GM12878 (cell line): ENCODE results near the gene PRKCZ. TPM values are rescaled to one million over a fixed set of nuclear protein-coding genes. Genes with fewer than 3 reads are reported as not detected.

Experiments used
- ATAC-seq: fragments of 200-7000 bp; cut with Tn5 transposase; 3 replicates; pipeline ENCODE4 v1.9.1; 2020; ENCODE audit warnings: mild to moderate bottlenecking, moderate library complexity
- BruUV-seq: library from RNA; stranded (reverse); fragments of 400-500 nt; replicated peaks from 2 replicates; lab custom pipeline; 2021; lab: Mats Ljungman, UMichigan
- CTCF ChIA-PET: fragments of 300-600 bp; sonication (Branson Sonifier 250); formaldehyde crosslinking; extraction: SDS; loops from one replicate; lab custom pipeline; 2021; ENCODE audit warnings: inconsistent platforms; lab: Yijun Ruan, JAX
- POLR2A ChIA-PET: fragments of 350-600 bp; formaldehyde crosslinking; extraction: SDS; loops from one replicate; lab custom pipeline; 2021; ENCODE audit warnings: inconsistent platforms; lab: Charles Lee
- RAD21 ChIA-PET: fragments of 300-600 bp; sonication (Branson Sonifier 250); formaldehyde crosslinking; loops from one replicate; lab custom pipeline; 2023; ENCODE audit warnings: antibody characterized with exemption; ENCODE audit not compliant: unreplicated experiment; lab: Charles Lee
- SMC1A ChIA-PET: fragments of 300-600 bp; sonication (Branson Sonifier 250); formaldehyde crosslinking; loops from one replicate; lab custom pipeline; 2023; ENCODE audit not compliant: unreplicated experiment, uncharacterized antibody; lab: Charles Lee
- DNase-seq: peaks from one replicate; pipeline ENCODE4 v3.0.0-alpha.2; 2011; ENCODE audit warnings: low read depth, low spot score
- FAIRE-seq: peaks from 3 replicates; lab custom pipeline; 2011; peaks lifted over from hg19 to GRCh38; lab: Jason Lieb, UNC
- H2AFZ ChIP-seq: 2 replicates; pipeline ENCODE4 v1.6.0; 2011; ENCODE audit warnings: low read depth, low read length, control low read depth; ENCODE audit not compliant: control insufficient read depth
- H3K27ac ChIP-seq: 2 replicates; pipeline ENCODE4 v1.5.1; 2011; ENCODE audit warnings: control low read depth; ENCODE audit not compliant: control insufficient read depth, insufficient read depth
- H3K27me3 ChIP-seq, 2 experiments: replicated peaks in 1 of 2; 2 replicates each; pipeline versions ENCODE4 v1.6.0 to v1.6.1; 2011; ENCODE audit warnings: low read length in 1 of 2; ENCODE audit not compliant: control insufficient read depth in 2 of 2, insufficient read depth in 2 of 2
- H3K36me3 ChIP-seq, 2 experiments: 2 replicates each; pipeline ENCODE4 v1.5.1; 2011; ENCODE audit warnings: low read length in 1 of 2; ENCODE audit not compliant: control insufficient read depth in 2 of 2, insufficient read depth in 2 of 2
- H3K4me1 ChIP-seq: 2 replicates; pipeline ENCODE4 v1.6.1; 2011; ENCODE audit warnings: mild to moderate bottlenecking, low read length, moderate library complexity, mixed read lengths; ENCODE audit not compliant: control insufficient read depth, insufficient read depth
- H3K4me2 ChIP-seq: 2 replicates; pipeline ENCODE4 v1.6.0; 2011; ENCODE audit warnings: control low read depth; ENCODE audit not compliant: control insufficient read depth, insufficient read depth
- H3K4me3 ChIP-seq: fragments of 200-600 bp; sonication (generic); 2 replicates; pipeline ENCODE4 v1.5.1; 2016
- H3K79me2 ChIP-seq: 2 replicates; pipeline ENCODE4 v1.6.0; 2011; ENCODE audit warnings: low read length; ENCODE audit not compliant: control insufficient read depth, insufficient read depth
- H3K9ac ChIP-seq: 2 replicates; pipeline ENCODE4 v1.8.0; 2011; ENCODE audit warnings: low read length, control low read depth, mixed read lengths; ENCODE audit not compliant: control insufficient read depth, insufficient read depth
- H3K9me3 ChIP-seq: replicated peaks from 3 replicates; pipeline ENCODE4 v1.5.1; 2011; ENCODE audit warnings: mild to moderate bottlenecking, low read length; ENCODE audit not compliant: control insufficient read depth, insufficient read depth
- H4K20me1 ChIP-seq: 2 replicates; pipeline ENCODE4 v1.6.0; 2011; ENCODE audit not compliant: control insufficient read depth, insufficient read depth
- BMI1 ChIP-seq: fragments of 450-650 bp; IDR thresholded peaks from 2 replicates; pipeline ENCODE4 v1.6.1; 2016; ENCODE audit warnings: mild to moderate bottlenecking, moderate library complexity, borderline replicate concordance
- POLR2A ChIP-seq: IDR thresholded peaks from 2 replicates; pipeline ENCODE4 v1.6.1; 2011; ENCODE audit warnings: low read depth, mild to moderate bottlenecking, low read length
- POU2F2 ChIP-seq: IDR thresholded peaks from 3 replicates; pipeline ENCODE4 v1.6.1; 2011; ENCODE audit warnings: low read depth, mild to moderate bottlenecking, low read length, borderline replicate concordance
- RELA ChIP-seq: fragments of 450-650 bp; IDR thresholded peaks from 2 replicates; pipeline ENCODE4 v1.8.0; 2014; ENCODE audit warnings: borderline replicate concordance; ENCODE audit not compliant: partially characterized antibody
- ZBTB33 ChIP-seq: fragments of 450-650 bp; IDR thresholded peaks from 2 replicates; pipeline ENCODE4 v1.6.1; 2017; ENCODE audit warnings: mild to moderate bottlenecking
- WGBS: methylation state at CpG from one replicate; pipeline ENCODE4 v1.1.6; 2016; ENCODE audit warnings: low lambda C conversion rate; ENCODE audit not compliant: insufficient replicate concordance, insufficient coverage; ENCODE audit errors: missing lambda C conversion rate; 5-methylcytosine and 5-hydroxymethylcytosine counted together
- in situ Hi-C: fragments of 300-500 bp; cut with MboI; formaldehyde crosslinking; loops from 9 replicates; pipeline ENCODE4 v1.14.3; 2018; ENCODE audit warnings: mixed read lengths
- intact Hi-C: fragments of 100-400 bp; cut with micrococcal nuclease; formaldehyde crosslinking; loops from one replicate; pipeline ENCODE4 v1.14.2; 2022; ENCODE audit not compliant: unreplicated experiment
- polyA plus RNA-seq, 11 experiments: library from polyadenylated mRNA; depleted of rRNA in 4 of 11; unstranded in 6 of 11; stranded (reverse) in 5 of 11; fragments of >200 nt; fragmentation: Nextera tagmentation in 4 of 11; fragmentation: Illumina TruSeq in 1 of 11; extraction: Ambion mirVana in 4 of 11; extraction: Trizol in 1 of 11; gene quantifications; 1 replicate in 1 of 11; 2 replicates in 10 of 11; pipeline versions ENCODE4 v1.2.1 to v1.2.3, GENCODE V29; 2011 to 2016; ENCODE audit warnings: inconsistent platforms in 2 of 11, missing spikeins in 2 of 11, low read depth in 1 of 11
- total RNA-seq, 4 experiments: library from RNA; depleted of rRNA in 3 of 4; stranded (reverse); fragments of >200 nt in 3 of 4; fragmentation: Illumina TruSeq in 1 of 4; extraction: Trizol in 1 of 4; gene quantifications; 2 replicates each; pipeline versions ENCODE4 v1.2.1 to v1.2.3, GENCODE V29; 2013 to 2021
- TF ChIP-seq, protein P1 (sequence below): fragments of 450-650 bp; IDR thresholded peaks from 2 replicates; pipeline ENCODE4 v1.6.1; 2018; ENCODE audit warnings: mild to moderate bottlenecking, low read depth, moderate library complexity; ENCODE audit not compliant: partially characterized antibody

Gene PRKCZ
- total and polyA plus RNA-seq, 10 of the 15 experiments (the other 5 are each of a cell fraction or from before 2014, with no cell fraction given), result 0.05 to 1.9 (median 0.64) TPM; not detected in 1

DNA sequence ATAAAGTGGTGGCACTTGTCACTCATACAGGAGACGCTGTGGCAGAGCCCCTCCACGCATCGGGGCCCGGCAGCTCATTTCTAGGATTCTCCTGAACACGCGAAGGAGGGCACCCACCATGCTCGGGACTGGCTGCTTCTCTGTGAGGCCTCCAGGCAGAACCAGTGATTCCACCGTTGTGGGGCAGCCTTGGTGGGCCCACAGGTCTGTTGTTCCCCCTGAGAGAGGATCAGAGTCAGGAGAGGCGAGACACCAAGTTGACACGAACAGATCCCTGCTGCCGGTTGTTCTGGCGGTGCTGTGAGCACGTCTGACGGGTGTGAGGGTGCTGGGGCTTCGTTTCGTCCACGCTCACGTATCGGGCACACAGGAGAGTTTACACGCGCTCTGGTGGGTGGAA, 26.6 kb downstream of the PRKCZ start (continued):
- TF ChIP-seq, protein P1, sequence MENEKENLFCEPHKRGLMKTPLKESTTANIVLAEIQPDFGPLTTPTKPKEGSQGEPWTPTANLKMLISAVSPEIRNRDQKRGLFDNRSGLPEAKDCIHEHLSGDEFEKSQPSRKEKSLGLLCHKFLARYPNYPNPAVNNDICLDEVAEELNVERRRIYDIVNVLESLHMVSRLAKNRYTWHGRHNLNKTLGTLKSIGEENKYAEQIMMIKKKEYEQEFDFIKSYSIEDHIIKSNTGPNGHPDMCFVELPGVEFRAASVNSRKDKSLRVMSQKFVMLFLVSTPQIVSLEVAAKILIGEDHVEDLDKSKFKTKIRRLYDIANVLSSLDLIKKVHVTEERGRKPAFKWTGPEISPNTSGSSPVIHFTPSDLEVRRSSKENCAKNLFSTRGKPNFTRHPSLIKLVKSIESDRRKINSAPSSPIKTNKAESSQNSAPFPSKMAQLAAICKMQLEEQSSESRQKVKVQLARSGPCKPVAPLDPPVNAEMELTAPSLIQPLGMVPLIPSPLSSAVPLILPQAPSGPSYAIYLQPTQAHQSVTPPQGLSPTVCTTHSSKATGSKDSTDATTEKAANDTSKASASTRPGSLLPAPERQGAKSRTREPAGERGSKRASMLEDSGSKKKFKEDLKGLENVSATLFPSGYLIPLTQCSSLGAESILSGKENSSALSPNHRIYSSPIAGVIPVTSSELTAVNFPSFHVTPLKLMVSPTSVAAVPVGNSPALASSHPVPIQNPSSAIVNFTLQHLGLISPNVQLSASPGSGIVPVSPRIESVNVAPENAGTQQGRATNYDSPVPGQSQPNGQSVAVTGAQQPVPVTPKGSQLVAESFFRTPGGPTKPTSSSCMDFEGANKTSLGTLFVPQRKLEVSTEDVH, result no peak
- no peak for TF ChIP-seq BMI1
- no peak for TF ChIP-seq ZBTB33
- no peak for TF ChIP-seq RELA

- Histone ChIP-seq H3K9ac (no peak overlapping the region), H3K27me3 (no peaks in the 10 kb centered on the region), H3K79me2 (no peaks in the 10 kb centered on the region), H3K27ac (no peak overlapping the region), H3K4me1 (no peaks in the 10 kb centered on the region), H2AFZ (no peak overlapping the region), H3K4me2 (no peak overlapping the region), H3K36me3 (no peaks in the 10 kb centered on the region), H4K20me1 (no peaks in the 10 kb centered on the region), H3K9me3 (peaks cover 4% of the 10 kb centered on the region; the same call in 1 of the 3 replicates), H3K4me3 (no peak overlapping the region)
- intact Hi-C loops (no loop called here), in situ Hi-C loops (no loop called here)
- DNase-seq (no peak), ATAC-seq (no peak), FAIRE-seq (no peak)
- ChIA-PET SMC1A (no interaction called here), POLR2A (no interaction called here), CTCF (no interaction called here), RAD21 (no interaction called here)
- WGBS, result 84% methylated on average over 7 of the region's 7 CpGs
- no TSS peak for BruUV-seq
- TF ChIP-seq POU2F2 (no peak), POLR2A (no peak)
Observed at GRCh38 chr1:2078170-2078569, 28.0 kb downstream of the PRKCZ start.
